ENCODE data around the gene TAF3. TPM values are rescaled to one million over a fixed set of nuclear protein-coding genes. Genes with fewer than 3 reads are reported as not detected.
A peak's percentile ranks its signal among the peaks of the same experiment; 100 is the strongest.

TAF3 gene
- total and polyA plus RNA-seq, 2 donors (not counting 1 experiment from before 2014, with no cell fraction given), result 7.0 to 20.1 TPM

DNA sequence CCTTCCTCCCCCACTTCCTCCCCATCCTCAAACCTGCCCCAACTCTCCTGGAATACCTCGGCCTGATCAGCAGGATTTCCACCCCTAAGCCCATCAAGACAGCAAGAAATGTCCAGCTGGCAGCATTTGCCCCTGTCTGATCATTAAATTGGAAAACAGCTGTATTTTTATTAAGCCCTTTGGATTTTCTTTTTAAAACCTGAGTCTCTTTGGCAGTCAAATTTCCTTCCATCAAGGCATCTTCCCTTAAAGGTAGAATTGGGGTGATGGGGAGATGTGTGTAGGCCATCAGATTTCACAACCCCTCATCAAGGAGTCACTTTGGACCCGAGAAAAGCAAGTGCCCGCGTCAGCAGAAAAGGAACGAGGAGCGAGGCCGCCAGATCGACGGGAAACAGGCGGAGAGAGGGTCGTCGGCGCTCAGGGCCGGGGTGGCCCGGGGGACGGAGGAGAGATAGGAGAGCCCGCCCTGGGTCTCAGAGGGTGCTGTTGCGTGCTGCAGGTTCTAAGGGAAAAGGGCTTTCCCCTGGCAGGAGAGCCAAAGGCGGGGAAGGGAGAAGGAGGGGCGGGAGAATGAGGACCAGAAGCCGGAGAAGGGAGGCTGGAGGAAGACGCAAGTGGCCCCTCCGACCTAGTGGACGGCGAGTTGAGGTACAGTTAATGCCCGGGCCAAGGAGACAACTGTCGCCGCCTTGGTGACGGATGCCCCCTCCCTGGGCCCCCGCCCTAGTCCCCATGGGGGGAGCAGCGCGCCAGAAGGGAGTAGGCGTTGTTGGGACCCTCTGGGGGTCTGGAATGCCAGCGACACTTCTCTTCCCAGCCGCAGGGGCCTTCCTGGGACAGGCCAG is 224.6 kb downstream of the TAF3 start:
- H3K27ac ChIP-seq (ENCODE audit: low read length in 2 of 2), result no peak overlapping the region
- ATAC-seq (ENCODE audit: low read depth) (no peak), DNase-seq (peak; percentile 29)
- no peaks in the 10 kb centered on the region for H3K79me2 ChIP-seq (ENCODE audit: control insufficient read depth, insufficient read depth, low read length)
- H3K4me3 ChIP-seq (ENCODE audit: control extremely low read depth in 1 of 5, extremely low read depth in 1 of 5, insufficient read depth in 1 of 5, low read depth in 2 of 5, low read length in 4 of 5), result peak overlapping the region in 1 of 5 experiments; percentile 14
- CTCF ChIA-PET, result no interaction called here
- Mint-ChIP-seq H3K27me3 (peaks cover 96% of the 10 kb centered on the region), H3K4me3 (peak overlapping the region; percentile 40), H3K27ac (no peak overlapping the region), H3K9me3 (ENCODE audit: insufficient read depth) (peaks cover 4% of the 10 kb centered on the region), H3K4me1 (peaks cover 46% of the 10 kb centered on the region)
- H3K27me3 ChIP-seq (replicated peaks in 1 of 4; ENCODE audit: control extremely low read depth in 1 of 4, control insufficient read depth in 3 of 4, insufficient read depth in 4 of 4, low read length in 3 of 4), result peaks cover 0 to 100% (median 91%) of the 10 kb centered on the region in 4 experiments
- POLR2A ChIA-PET, result no interaction called here
- peak; percentile 33 for TF ChIP-seq EZH2 (IDR thresholded peaks at IDR 0.05; ENCODE audit: borderline replicate concordance, insufficient read depth, low read depth, low read length, poor library complexity, severe bottlenecking)
- TF ChIP-seq, protein P1, sequence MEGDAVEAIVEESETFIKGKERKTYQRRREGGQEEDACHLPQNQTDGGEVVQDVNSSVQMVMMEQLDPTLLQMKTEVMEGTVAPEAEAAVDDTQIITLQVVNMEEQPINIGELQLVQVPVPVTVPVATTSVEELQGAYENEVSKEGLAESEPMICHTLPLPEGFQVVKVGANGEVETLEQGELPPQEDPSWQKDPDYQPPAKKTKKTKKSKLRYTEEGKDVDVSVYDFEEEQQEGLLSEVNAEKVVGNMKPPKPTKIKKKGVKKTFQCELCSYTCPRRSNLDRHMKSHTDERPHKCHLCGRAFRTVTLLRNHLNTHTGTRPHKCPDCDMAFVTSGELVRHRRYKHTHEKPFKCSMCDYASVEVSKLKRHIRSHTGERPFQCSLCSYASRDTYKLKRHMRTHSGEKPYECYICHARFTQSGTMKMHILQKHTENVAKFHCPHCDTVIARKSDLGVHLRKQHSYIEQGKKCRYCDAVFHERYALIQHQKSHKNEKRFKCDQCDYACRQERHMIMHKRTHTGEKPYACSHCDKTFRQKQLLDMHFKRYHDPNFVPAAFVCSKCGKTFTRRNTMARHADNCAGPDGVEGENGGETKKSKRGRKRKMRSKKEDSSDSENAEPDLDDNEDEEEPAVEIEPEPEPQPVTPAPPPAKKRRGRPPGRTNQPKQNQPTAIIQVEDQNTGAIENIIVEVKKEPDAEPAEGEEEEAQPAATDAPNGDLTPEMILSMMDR (IDR thresholded peaks at IDR 0.05), result no peak
- H3K36me3 ChIP-seq (replicated peaks in 1 of 2; ENCODE audit: control extremely low read depth in 1 of 2, control insufficient read depth in 1 of 2, extremely low read depth in 1 of 2, insufficient read depth in 2 of 2, low read length in 1 of 2), result no peaks in the 10 kb centered on the region
- H3K4me2 ChIP-seq (replicated peaks; ENCODE audit: low read depth, low read length, poor library complexity, severe bottlenecking), result peak overlapping the region; percentile 36
- intact Hi-C loops (cut with micrococcal nuclease), result loop anchor here (1.0 kb wide), 1 partner anchor 9 kb away; no protein-coding TSS in a partner anchor
- no peak overlapping the region for H3K9ac ChIP-seq (ENCODE audit: low read length)
- peaks cover 0 to 51% (median 2%) of the 10 kb centered on the region in 3 donors for H3K9me3 ChIP-seq (ENCODE audit: control extremely low read depth in 1 of 3, control insufficient read depth in 2 of 3, insufficient read depth in 1 of 3, low read length in 2 of 3)
- no peaks in the 10 kb centered on the region for H4K20me1 ChIP-seq (ENCODE audit: control insufficient read depth, insufficient read depth, low read length, poor library complexity, severe bottlenecking)
- H2AFZ ChIP-seq (ENCODE audit: insufficient read depth, low read depth, low read length, poor library complexity, severe bottlenecking), result no peak overlapping the region
- peaks cover 41 to 66% of the 10 kb centered on the region in 2 donors for H3K4me1 ChIP-seq (ENCODE audit: control insufficient read depth in 2 of 2, insufficient read depth in 2 of 2, low read length in 2 of 2)
- WGBS (ENCODE audit: insufficient coverage), result 7% methylated on average over 31 of the region's 35 CpGs
